CD4-positive, alpha-beta T cell treated with Interleukin-10 for 1 hour (primary cell): ENCODE results near the gene PSMB4.
"Not testable (repeated sequence)": the region's sequence is repeated elsewhere in the genome, so short reads cannot be mapped to it uniquely, and the experiment has no call there.

Source experiments
- DNase-seq: peaks from one replicate; pipeline ENCODE4 v3.0.0-alpha.2; 2020

The PSMB4 gene

GRCh38 chr1:151390221-151391078 is 8.9 kb upstream of the PSMB4 start:
- not testable (repeated sequence) for DNase-seq

- DNase-seq, result no peak
Measured at GRCh38 chr1:151391079-151391563, 8.3 kb upstream of the PSMB4 start.

- DNase-seq, result no peak
Measured at GRCh38 chr1:151393583-151393982, 5.8 kb upstream of the PSMB4 start.

- not testable (repeated sequence) for DNase-seq
Measured at GRCh38 chr1:151396265-151396664, 3.1 kb upstream of the PSMB4 start.

- no peak for DNase-seq
Measured at GRCh38 chr1:151401125-151401788, 1.9 kb downstream of the PSMB4 start.

- no peak for DNase-seq
Measured at GRCh38 chr1:151401860-151402259, 2.5 kb downstream of the PSMB4 start.

- no peak for DNase-seq
Measured at GRCh38 chr1:151402764-151403163, 3.4 kb downstream of the PSMB4 start.

- no peak for DNase-seq
Measured at GRCh38 chr1:151403612-151404011, 4.2 kb downstream of the PSMB4 start.

- DNase-seq, result no peak
Measured at GRCh38 chr1:151405187-151405951, 6.0 kb downstream of the PSMB4 start.

GRCh38 chr1:151406176-151406575 is 6.8 kb downstream of the PSMB4 start:
- no peak for DNase-seq

- no peak for DNase-seq
Measured at GRCh38 chr1:151407304-151407703, 7.9 kb downstream of the PSMB4 start.

GRCh38 chr1:151408891-151409290 is 9.5 kb downstream of the PSMB4 start:
- DNase-seq, result no peak

- no peak for DNase-seq
Measured at GRCh38 chr1:151411884-151412283, 12.5 kb downstream of the PSMB4 start.

GRCh38 chr1:151416231-151416630 is 16.9 kb downstream of the PSMB4 start:
- no peak for DNase-seq

GRCh38 chr1:151418081-151418480 is 18.7 kb downstream of the PSMB4 start:
- no peak for DNase-seq

- no peak for DNase-seq
Measured at GRCh38 chr1:151419819-151420218, 20.4 kb downstream of the PSMB4 start.

- DNase-seq, result no peak
Measured at GRCh38 chr1:151425103-151425502, 25.7 kb downstream of the PSMB4 start.

- DNase-seq, result no peak
Measured at GRCh38 chr1:151428068-151428467, 28.7 kb downstream of the PSMB4 start.

GRCh38 chr1:151433827-151434226 is 34.5 kb downstream of the PSMB4 start:
- DNase-seq, result not testable (repeated sequence)

GRCh38 chr1:151435174-151435573 is 35.8 kb downstream of the PSMB4 start:
- DNase-seq, result no peak

GRCh38 chr1:151436985-151437384 is 37.6 kb downstream of the PSMB4 start:
- no peak for DNase-seq

- not testable (repeated sequence) for DNase-seq
Measured at GRCh38 chr1:151437396-151437795, 38.0 kb downstream of the PSMB4 start.
